Transverse colon (tissue), 4 donors: ENCODE data around the gene UBE2J2. TPM values are rescaled to one million over a fixed set of nuclear protein-coding genes. Genes with fewer than 3 reads are reported as not detected.
A peak's percentile ranks its signal among the peaks of the same experiment; 100 is the strongest.

Source experiments
- DNase-seq: peaks from one replicate; pipeline ENCODE4 v3.0.0-alpha.2; 2019
- H3K27ac ChIP-seq, 4 donors: fragments of 200-600 bp; sonication (generic); 2 replicates each; pipeline ENCODE4 v1.5.1; 2016 to 2018; ENCODE audit warnings: inconsistent platforms in 4 of 4
- H3K27me3 ChIP-seq: fragments of 200-600 bp; sonication (generic); 2 replicates; pipeline ENCODE4 v1.5.1; 2017; ENCODE audit warnings: inconsistent platforms
- H3K36me3 ChIP-seq, 4 donors: fragments of 200-600 bp; sonication (generic); 2 replicates each; pipeline ENCODE4 v1.5.1; 2017 to 2019; ENCODE audit warnings: inconsistent platforms in 4 of 4
- H3K4me1 ChIP-seq, 4 donors: fragments of 200-600 bp; sonication (generic); 2 replicates each; pipeline ENCODE4 v1.5.1; 2017 to 2020; ENCODE audit warnings: inconsistent platforms in 4 of 4
- H3K4me3 ChIP-seq, 4 donors: fragments of 200-600 bp; sonication (generic); 1 replicate in 1 of 4; 2 replicates in 3 of 4; pipeline versions ENCODE4 v1.5.1 to v1.6.1; 2017 to 2019; ENCODE audit warnings: inconsistent platforms in 4 of 4
- H3K9me3 ChIP-seq, 2 donors: fragments of 200-600 bp; sonication (generic); 2 replicates each; pipeline ENCODE4 v1.5.1; 2017 to 2019; ENCODE audit warnings: inconsistent platforms in 2 of 2
- EP300 ChIP-seq: sonication (generic); formaldehyde crosslinking; IDR thresholded peaks from one replicate; pipeline ENCODE4 v1.6.1; 2017; ENCODE audit warnings: antibody characterized with exemption, low read depth
- POLR2A ChIP-seq: fragments of 450-650 bp; IDR thresholded peaks from one replicate; pipeline ENCODE4 v1.6.1; 2016; ENCODE audit warnings: antibody characterized with exemption, mild to moderate bottlenecking, moderate library complexity
- POLR2AphosphoS5 ChIP-seq, 3 donors: sonication (generic); formaldehyde crosslinking; IDR thresholded peaks; one replicate each; pipeline ENCODE4 v1.6.1; 2016; ENCODE audit warnings: antibody characterized with exemption in 3 of 3
- WGBS, 2 donors: methylation state at CpG; one replicate each; pipeline ENCODE4 v1.1.5; 2018; ENCODE audit warnings: low coverage in 1 of 2; 5-methylcytosine and 5-hydroxymethylcytosine counted together
- in situ Hi-C, 4 donors: fragments of 200-750 bp; cut with MboI; loops; one replicate each; pipeline versions ENCODE4 v1.15.0 to v1.15.1; 2017; ENCODE audit warnings: low sequenced_read_pairs in 3 of 4, low pct_ligation_motif_present in 1 of 4, low pct_unique_long_range_greater_than_20kb in 1 of 4
- intact Hi-C: fragments of 100-400 bp; cut with DNase I; formaldehyde crosslinking; loops from one replicate; pipeline ENCODE4 v1.15.1; 2023; ENCODE audit warnings: low total_unique reads
- small RNA-seq, 4 donors: library from RNA; depleted of rRNA; stranded (forward); fragments of <200 nt; gene quantifications; one replicate each; pipeline ENCODE3, GENCODE V24; 2016
- total RNA-seq, 4 donors: library from RNA; depleted of rRNA; stranded (reverse); fragments of >200 nt; gene quantifications; one replicate each; pipeline ENCODE4 v1.1.0, GENCODE V29; 2016
- TF ChIP-seq, protein P1 (sequence below), 5 experiments: fragments of 200-600 bp in 3 of 5; fragments of 450-650 bp in 2 of 5; sonication (generic) in 3 of 5; IDR thresholded peaks; 1 replicate in 2 of 5; 2 replicates in 3 of 5; pipeline ENCODE4 v1.5.1; 2016 to 2017; ENCODE audit warnings: antibody characterized with exemption in 5 of 5, inconsistent platforms in 3 of 5, mild to moderate bottlenecking in 2 of 5, moderate library complexity in 1 of 5

Gene UBE2J2
- total RNA-seq, 4 donors from 2014 or later = 49.6 to 110 (median 59.1) TPM

- TF ChIP-seq POLR2A = no peak
- no peak for TF ChIP-seq EP300
- no peak for TF ChIP-seq POLR2AphosphoS5 (IDR thresholded peaks at IDR 0.05)
- TF ChIP-seq, protein P1, sequence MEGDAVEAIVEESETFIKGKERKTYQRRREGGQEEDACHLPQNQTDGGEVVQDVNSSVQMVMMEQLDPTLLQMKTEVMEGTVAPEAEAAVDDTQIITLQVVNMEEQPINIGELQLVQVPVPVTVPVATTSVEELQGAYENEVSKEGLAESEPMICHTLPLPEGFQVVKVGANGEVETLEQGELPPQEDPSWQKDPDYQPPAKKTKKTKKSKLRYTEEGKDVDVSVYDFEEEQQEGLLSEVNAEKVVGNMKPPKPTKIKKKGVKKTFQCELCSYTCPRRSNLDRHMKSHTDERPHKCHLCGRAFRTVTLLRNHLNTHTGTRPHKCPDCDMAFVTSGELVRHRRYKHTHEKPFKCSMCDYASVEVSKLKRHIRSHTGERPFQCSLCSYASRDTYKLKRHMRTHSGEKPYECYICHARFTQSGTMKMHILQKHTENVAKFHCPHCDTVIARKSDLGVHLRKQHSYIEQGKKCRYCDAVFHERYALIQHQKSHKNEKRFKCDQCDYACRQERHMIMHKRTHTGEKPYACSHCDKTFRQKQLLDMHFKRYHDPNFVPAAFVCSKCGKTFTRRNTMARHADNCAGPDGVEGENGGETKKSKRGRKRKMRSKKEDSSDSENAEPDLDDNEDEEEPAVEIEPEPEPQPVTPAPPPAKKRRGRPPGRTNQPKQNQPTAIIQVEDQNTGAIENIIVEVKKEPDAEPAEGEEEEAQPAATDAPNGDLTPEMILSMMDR (IDR thresholded peaks at IDR 0.05) = no peak
- peak; percentile 9 for DNase-seq
- in situ Hi-C loops = no loop called here
- Histone ChIP-seq H3K9me3 (no peaks in the 10 kb centered on the region), H3K27me3 (peaks cover 83% of the 10 kb centered on the region), H3K27ac (peak overlapping the region in 1 of 4 donors; percentile 81), H3K4me3 (peak overlapping the region in 1 of 4 donors; percentile 26), H3K36me3 (no peaks in the 10 kb centered on the region), H3K4me1 (peaks cover 9 to 40% (median 28%) of the 10 kb centered on the region in 4 donors)
- intact Hi-C loops = no loop called here
- 87% methylated on average over 16 of the region's 19 CpGs; no CpG with 5 or more reads in 1 of the 2 donors for WGBS, 2 donors
These were observed 68.5 kb downstream of the UBE2J2 start for GRCh38 chr1:1204998-1205768.

- no peaks in the 10 kb centered on the region for H3K36me3 ChIP-seq
- peaks cover 9 to 40% (median 28%) of the 10 kb centered on the region in 4 donors for H3K4me1 ChIP-seq
- H3K4me3 ChIP-seq = no peak overlapping the region
- no peak overlapping the region for H3K27ac ChIP-seq
- H3K27me3 ChIP-seq = peaks cover 84% of the 10 kb centered on the region
- intact Hi-C loops (no loop called here), in situ Hi-C loops (no loop called here)
- DNase-seq = no peak
- no peaks in the 10 kb centered on the region for H3K9me3 ChIP-seq
- TF ChIP-seq EP300 (no peak), POLR2A (no peak), POLR2AphosphoS5 (IDR thresholded peaks at IDR 0.05) (no peak)
- TF ChIP-seq, protein P1 (IDR thresholded peaks at IDR 0.05) = no peak
- 73 to 88% methylated on average over 3 to 8 of the region's 8 CpGs for WGBS, 2 donors
These were observed 69.2 kb downstream of the UBE2J2 start for GRCh38 chr1:1204425-1204920.

Small RNAs within 50 kb of the gene (small RNA-seq; reads per million reads assigned to genes)
- gene MIR6726 = 0 to 0.53 (median 0.26) reads per million in 4 donors

Other genes starting within 250 kb of the UBE2J2 start
- gene RNF223, start 199.5 kb downstream of the UBE2J2 start, total RNA-seq = 1 to 10 TPM; 3.0 to 7.5 (median 5.0) TPM
- 100 to 1,000 TPM in 1 of 4 donors, 10 to 100 TPM in 3; 23.6 to 108 (median 47.3) TPM for gene C1orf159, start 157.8 kb downstream of the UBE2J2 start, total RNA-seq
- under 1 TPM in 2 of 4 donors, not detected in 2; 0.40 to 0.48 TPM for gene TTLL10, start 100.0 kb downstream of the UBE2J2 start, total RNA-seq
- gene TNFRSF18, start 67.3 kb downstream of the UBE2J2 start, total RNA-seq = 1 to 10 TPM in 2 of 4 donors, not detected in 2; 3.3 to 7.9 TPM
- gene TNFRSF4, start 59.7 kb downstream of the UBE2J2 start, total RNA-seq = 1 to 10 TPM in 1 of 4 donors, under 1 TPM in 1, not detected in 2; 0.55 to 4.8 TPM
- 100 to 1,000 TPM; 153 to 267 (median 226) TPM for gene SDF4, start 41.9 kb downstream of the UBE2J2 start, total RNA-seq
- 10 to 100 TPM in 3 of 4 donors, 1 to 10 TPM in 1; 8.5 to 24.9 (median 12.2) TPM for gene B3GALT6, start 41.6 kb downstream of the UBE2J2 start, total RNA-seq
- 10 to 100 TPM in 3 of 4 donors, not detected in 1; 11.9 to 52.8 (median 15.7) TPM for gene C1QTNF12, start 27.1 kb downstream of the UBE2J2 start, total RNA-seq
- 1 to 10 TPM; 1.5 to 3.5 (median 2.4) TPM for gene SCNN1D, start 6.6 kb upstream of the UBE2J2 start, total RNA-seq
- gene ACAP3, start 34.1 kb upstream of the UBE2J2 start, total RNA-seq = 100 to 1,000 TPM in 2 of 4 donors, 10 to 100 TPM in 2; 52.4 to 190 (median 99.5) TPM
- gene PUSL1, start 34.7 kb upstream of the UBE2J2 start, total RNA-seq = 10 to 100 TPM in 3 of 4 donors, 1 to 10 TPM in 1; 7.0 to 35.9 (median 20.5) TPM
- 100 to 1,000 TPM; 118 to 424 (median 140) TPM for gene INTS11, start 50.8 kb upstream of the UBE2J2 start, total RNA-seq
- gene CPTP, start 50.9 kb upstream of the UBE2J2 start, total RNA-seq = 100 to 1,000 TPM in 1 of 4 donors, 10 to 100 TPM in 3; 48.0 to 134 (median 77.7) TPM
- 1 to 10 TPM in 2 of 4 donors, under 1 TPM in 1, not detected in 1; 0.40 to 2.0 (median 1.9) TPM for gene TAS1R3, start 57.4 kb upstream of the UBE2J2 start, total RNA-seq
- 100 to 1,000 TPM; 103 to 182 (median 115) TPM for gene DVL1, start 75.6 kb upstream of the UBE2J2 start, total RNA-seq
- 100 to 1,000 TPM in 1 of 4 donors, 10 to 100 TPM in 3; 31.1 to 145 (median 57.1) TPM for gene MXRA8, start 84.7 kb upstream of the UBE2J2 start, total RNA-seq
- gene AURKAIP1, start 101.4 kb upstream of the UBE2J2 start, total RNA-seq = 100 to 1,000 TPM; 110 to 197 (median 167) TPM
- 100 to 1,000 TPM; 169 to 657 (median 349) TPM for gene CCNL2, start 125.5 kb upstream of the UBE2J2 start, total RNA-seq
- 100 to 1,000 TPM in 1 of 4 donors, 10 to 100 TPM in 3; 40.0 to 183 (median 97.0) TPM for gene MRPL20, start 133.4 kb upstream of the UBE2J2 start, total RNA-seq
- 1 to 10 TPM in 3 of 4 donors, under 1 TPM in 1; 0.80 to 4.5 (median 1.9) TPM for gene ANKRD65, start 147.4 kb upstream of the UBE2J2 start, total RNA-seq
- 10 to 100 TPM; 29.4 to 82.0 (median 51.6) TPM for gene VWA1, start 161.8 kb upstream of the UBE2J2 start, total RNA-seq
- 1 to 10 TPM in 1 of 4 donors, under 1 TPM in 2, not detected in 1; 0.75 to 1.3 (median 1.00) TPM for gene ATAD3C, start 175.8 kb upstream of the UBE2J2 start, total RNA-seq
- gene ATAD3B, start 197.9 kb upstream of the UBE2J2 start, total RNA-seq = 100 to 1,000 TPM in 1 of 4 donors, 10 to 100 TPM in 3; 15.6 to 269 (median 39.2) TPM
- gene ATAD3A, start 238.3 kb upstream of the UBE2J2 start, total RNA-seq = 10 to 100 TPM; 14.6 to 34.4 (median 20.4) TPM